Adrenal gland (tissue), 5 donors: ENCODE results near the gene GASK1A.

Experiments used
- CTCF ChIP-seq, 6 experiments: fragments of 450-650 bp in 4 of 6; fragments of 200-600 bp in 2 of 6; sonication (generic) in 1 of 6; IDR thresholded peaks; 1 replicate in 5 of 6; 2 replicates in 1 of 6; pipeline versions ENCODE4 v1.5.1 to v1.8.0; 2016 to 2021; ENCODE audit warnings: antibody characterized with exemption in 6 of 6, mild to moderate bottlenecking in 2 of 6, moderate library complexity in 1 of 6
- POLR2A ChIP-seq, 2 donors: fragments of 450-650 bp; IDR thresholded peaks; one replicate each; pipeline ENCODE4 v1.6.1; 2017; ENCODE audit warnings: antibody characterized with exemption in 2 of 2, mild to moderate bottlenecking in 2 of 2, moderate library complexity in 1 of 2
- donor health status: DM: no; HTN: no; CAD: no.

- TF ChIP-seq POLR2A (IDR thresholded peaks at IDR 0.05) (no peak), CTCF (IDR thresholded peaks at IDR 0.05) (no peak)
These were observed 16.9 kb downstream of the GASK1A start for GRCh38 chr3:42996021-42996420.
